LNCAP (cell line): Measurements from ENCODE around the gene YES1.

Experiments used
- CTCF ChIP-seq: fragments of 450-650 bp; IDR thresholded peaks from 2 replicates; pipeline ENCODE4 v1.5.1; 2017; ENCODE audit warnings: mild to moderate bottlenecking

The YES1 gene

GRCh38 chr18:811892-812375 is at the start of gene YES1:
TSS of gene YES1 (minus strand) at chr18:812242. CDS start at chr18:756827, 55,415 bp downstream.
- TF ChIP-seq CTCF = no peak

GRCh38 chr18:857986-858385 is 45.9 kb upstream of the YES1 start:
- no peak for TF ChIP-seq CTCF

- TF ChIP-seq CTCF = no peak
These were observed 41.4 kb upstream of the YES1 start for GRCh38 chr18:853471-853870.

- no peak for TF ChIP-seq CTCF
These were observed 38.9 kb upstream of the YES1 start for GRCh38 chr18:850960-851359.

- TF ChIP-seq CTCF = no peak
These were observed 37.0 kb upstream of the YES1 start for GRCh38 chr18:849021-849420.

- no peak for TF ChIP-seq CTCF
These were observed 36.2 kb upstream of the YES1 start for GRCh38 chr18:848062-848861.

- no peak for TF ChIP-seq CTCF
These were observed 33.2 kb upstream of the YES1 start for GRCh38 chr18:845152-845819.
